GM12801 (cell line): Measurements from ENCODE around the gene BDKRB1.

Experiments
- TF ChIP-seq, protein P1 (sequence below): IDR thresholded peaks from one replicate; pipeline ENCODE4 v1.5.1; 2011; ENCODE audit warnings: control low read depth; ENCODE audit not compliant: insufficient read length; ENCODE audit errors: extremely low read depth

BDKRB1 gene

DNA sequence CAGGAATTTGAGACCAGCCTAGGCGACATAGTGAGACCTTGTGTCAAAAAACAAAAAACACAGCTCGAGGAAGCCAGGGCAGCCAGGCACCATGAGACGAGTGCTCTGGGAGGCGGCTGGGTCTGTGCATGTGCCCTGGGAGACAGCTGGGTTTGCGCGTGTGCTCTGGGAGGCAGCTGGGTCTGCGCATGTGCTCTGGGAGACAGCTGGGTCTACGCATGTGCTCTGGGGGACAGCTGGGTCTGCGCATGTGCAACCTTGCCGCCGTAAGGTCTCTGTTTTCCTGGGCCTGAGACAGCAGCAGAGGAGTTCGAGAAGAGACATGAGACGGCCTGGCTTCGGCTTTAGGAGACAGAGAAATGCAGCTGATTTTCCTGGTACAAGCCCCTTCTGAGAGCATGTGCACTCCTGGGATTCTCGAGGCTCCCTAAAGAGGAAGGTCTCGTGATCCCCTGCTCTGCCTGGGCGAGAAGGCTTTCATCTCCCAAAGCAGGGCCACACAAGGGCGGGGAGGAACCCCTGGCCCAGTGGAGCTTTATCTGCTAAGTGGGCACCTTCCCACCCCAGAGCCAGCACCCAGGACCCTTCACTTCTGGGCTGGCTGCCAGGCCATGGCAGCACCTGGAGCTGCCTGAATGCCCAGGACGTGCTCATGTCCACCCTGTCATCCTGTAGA lies 3.5 kb upstream of the BDKRB1 start:
- TF ChIP-seq, protein P1, sequence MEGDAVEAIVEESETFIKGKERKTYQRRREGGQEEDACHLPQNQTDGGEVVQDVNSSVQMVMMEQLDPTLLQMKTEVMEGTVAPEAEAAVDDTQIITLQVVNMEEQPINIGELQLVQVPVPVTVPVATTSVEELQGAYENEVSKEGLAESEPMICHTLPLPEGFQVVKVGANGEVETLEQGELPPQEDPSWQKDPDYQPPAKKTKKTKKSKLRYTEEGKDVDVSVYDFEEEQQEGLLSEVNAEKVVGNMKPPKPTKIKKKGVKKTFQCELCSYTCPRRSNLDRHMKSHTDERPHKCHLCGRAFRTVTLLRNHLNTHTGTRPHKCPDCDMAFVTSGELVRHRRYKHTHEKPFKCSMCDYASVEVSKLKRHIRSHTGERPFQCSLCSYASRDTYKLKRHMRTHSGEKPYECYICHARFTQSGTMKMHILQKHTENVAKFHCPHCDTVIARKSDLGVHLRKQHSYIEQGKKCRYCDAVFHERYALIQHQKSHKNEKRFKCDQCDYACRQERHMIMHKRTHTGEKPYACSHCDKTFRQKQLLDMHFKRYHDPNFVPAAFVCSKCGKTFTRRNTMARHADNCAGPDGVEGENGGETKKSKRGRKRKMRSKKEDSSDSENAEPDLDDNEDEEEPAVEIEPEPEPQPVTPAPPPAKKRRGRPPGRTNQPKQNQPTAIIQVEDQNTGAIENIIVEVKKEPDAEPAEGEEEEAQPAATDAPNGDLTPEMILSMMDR: no peak

DNA sequence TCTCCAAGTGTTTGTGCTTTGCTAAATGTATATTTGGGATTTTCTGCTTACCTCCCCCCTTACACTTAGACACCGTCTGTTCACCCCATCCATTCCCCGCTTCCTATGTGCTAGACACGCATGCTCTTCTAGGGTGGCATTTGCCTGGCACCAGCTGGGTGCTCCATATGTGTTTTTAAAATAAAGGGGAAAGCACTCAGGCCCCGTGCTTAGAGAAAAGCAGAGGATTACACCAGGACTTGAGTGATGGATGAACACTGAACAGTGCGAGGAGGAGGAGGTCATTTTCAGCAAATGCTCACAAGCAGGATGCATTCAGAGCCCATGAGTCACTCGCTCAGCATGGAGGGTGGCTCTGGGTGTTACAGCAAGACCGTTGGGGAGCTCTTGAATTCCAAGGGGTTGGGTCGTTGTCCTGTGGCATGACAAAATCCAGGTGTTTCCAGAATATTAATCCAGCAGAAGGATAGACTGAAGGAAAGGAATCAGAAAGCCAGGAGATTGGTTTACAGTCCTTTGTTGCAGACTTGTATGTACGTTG lies 2.9 kb upstream of the BDKRB1 start:
- TF ChIP-seq, protein P1: no peak

DNA sequence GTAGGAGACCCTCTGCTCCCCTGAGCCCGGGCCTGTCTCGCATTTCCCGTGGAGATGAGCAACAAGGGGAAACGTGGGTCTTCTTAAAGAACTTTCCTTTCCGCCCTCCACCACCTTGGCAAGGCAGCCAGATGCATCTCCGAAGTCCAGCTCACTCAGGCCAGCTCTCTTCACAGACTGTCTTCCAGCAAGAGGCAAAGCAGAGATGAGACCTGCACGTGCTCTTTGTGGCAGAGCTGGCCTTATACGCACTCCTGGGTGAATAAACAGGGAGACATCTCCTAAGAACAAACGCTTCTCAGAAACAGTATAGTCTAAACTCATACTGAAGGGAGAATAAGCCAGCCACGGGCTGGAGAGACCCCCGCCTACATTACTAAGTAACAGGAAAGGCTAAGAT lies 1.3 kb upstream of the BDKRB1 start:
- TF ChIP-seq, protein P1: no peak

DNA sequence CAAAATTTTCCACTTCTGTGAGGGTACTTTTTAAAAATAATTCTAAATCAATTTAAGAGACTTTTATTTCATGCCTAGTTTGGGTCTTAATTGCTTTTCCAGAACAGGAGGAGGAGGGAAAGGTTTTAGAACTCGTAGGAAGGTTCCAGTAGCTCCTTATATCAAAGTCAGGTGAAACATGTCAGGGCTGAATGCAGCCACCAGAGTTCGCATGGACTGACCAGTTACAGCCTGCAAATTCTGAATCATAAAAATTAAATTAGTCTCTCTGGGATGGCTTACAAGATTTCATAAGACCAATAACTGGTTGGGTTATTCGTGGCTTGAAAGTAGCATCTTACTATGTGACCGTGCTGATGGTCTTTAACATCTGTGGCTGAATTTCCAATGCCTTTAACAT lies 397 bp downstream of the BDKRB1 start:
- TF ChIP-seq, protein P1: no peak

DNA sequence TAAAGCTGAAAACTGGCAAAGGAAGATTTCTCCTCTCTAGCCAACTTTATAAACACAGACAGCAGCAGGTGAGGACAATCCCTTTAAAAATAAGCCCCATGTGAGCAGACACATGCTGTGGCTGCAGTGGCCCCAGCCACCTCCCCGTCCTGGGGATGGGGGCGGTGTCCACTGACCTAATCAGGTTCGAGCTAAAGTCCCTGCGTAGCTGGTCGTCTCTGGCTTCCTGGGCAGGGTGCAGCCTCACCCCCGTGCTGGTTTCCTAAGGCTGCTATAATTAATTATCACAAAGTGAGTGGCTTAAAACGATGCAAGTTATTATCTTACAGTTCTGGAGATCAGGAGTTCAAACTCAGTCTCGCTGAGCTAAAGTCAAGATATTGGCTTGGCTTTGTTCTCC lies 1.0 kb downstream of the BDKRB1 start:
- TF ChIP-seq, protein P1: no peak

DNA sequence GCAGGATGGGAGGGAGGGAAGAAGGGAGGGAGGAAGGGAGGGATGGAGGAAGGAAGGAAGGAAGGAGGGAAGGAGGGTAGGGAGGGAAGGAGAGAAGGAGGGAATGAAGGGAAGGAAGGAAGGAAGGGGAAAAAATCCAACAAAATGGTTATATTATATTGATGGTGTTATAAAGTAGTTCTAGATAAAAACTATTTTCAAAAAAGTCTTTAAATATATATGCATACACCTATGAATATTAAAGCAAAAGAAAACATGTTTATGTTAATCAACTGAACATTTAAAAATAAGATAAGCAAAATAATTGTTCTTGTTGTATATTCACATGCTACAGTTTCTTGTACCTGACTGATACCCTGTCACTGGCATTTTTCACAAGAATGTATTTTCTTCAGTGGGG lies 1.9 kb downstream of the BDKRB1 start:
- TF ChIP-seq, protein P1: no peak

DNA sequence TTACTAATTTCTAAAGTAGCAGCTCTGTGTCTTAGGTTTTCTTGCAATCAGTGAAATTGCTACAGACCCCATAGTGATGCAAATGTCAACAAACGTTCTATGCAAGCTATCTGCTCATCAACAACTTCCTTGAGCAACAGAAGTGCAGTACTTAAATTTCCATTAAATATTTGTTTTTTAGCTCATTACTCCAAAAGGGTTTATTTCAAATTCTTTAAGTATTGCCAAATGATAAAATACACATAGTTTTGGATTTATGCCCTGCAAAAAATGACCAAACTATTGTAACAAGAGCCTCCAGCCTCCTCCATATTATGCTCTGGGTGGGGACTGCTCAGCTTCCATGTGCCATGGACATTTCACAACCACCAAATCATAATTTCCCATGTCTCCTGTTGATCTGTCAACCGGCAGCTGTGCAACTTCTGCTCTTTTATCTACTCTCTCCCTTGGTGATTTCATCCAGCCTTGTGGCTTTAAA lies 4.4 kb downstream of the BDKRB1 start:
- TF ChIP-seq, protein P1: no peak

DNA sequence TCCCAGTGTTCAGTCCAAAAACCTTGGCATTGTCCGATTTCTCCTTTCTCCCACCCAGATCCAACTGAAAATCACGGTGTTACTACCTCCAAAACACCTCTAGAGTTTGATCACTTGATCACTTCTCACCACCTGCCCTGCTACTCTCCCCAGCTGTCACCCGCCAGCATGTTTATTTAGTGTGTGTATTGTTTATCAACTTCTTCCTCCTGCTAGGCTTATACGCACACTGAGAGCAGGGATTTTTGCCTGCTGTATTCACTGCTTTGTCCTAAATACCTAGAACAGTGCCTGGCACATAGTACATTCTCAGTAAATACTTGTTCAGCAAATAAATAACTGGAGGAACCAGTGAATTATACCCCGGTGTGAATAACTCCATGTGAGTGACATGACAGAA lies 5.0 kb downstream of the BDKRB1 start:
- TF ChIP-seq, protein P1: no peak
